ENCODE measurements around the gene SMIM41. TPM values are rescaled to one million over a fixed set of nuclear protein-coding genes. Genes with fewer than 3 reads are reported as not detected.

The SMIM41 gene
- total RNA-seq (ENCODE audit: insufficient read depth, low replicate concordance) = not detected

DNA sequence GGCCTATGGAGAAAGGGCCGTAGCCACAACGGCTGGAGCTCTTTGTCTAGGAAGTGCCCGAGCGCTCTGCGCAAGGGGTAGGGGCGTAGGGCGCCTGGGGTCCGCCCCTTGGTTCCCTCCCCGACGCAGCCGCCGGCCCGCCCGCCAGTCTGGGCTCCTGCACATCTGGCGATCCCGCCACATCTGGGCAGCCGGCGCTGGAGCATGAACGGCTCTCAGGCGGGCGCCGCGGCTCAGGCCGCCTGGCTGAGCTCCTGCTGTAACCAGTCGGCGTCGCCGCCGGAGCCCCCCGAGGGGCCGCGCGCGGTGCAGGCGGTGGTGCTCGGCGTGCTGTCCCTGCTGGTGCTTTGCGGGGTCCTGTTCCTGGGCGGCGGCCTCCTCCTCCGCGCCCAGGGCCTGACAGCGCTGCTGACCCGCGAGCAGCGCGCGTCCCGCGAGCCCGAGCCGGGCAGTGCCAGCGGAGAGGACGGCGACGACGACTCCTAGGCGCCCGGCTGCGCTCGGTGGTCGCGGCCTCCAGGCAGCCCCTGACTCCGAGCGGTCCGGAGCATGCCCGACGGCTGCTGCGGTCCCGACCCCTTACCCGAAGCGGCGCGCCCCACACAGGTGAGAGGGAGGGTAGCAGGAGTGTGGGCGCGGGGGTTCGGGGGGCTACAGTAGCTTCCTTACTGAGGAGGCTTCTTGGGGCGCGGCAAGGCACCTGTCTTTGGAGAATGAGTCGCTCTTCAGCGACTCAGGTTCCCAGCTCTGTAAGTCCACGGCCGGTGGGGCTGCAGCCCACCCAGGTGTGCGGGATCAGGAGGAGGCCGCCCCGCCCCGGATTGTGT lies at the start of gene SMIM41:
SMIM41 (plus strand) TSS at position 129 of the 827 bp plus-strand sequence; CDS start at position 205, 76 bp downstream.
- DNase-seq (ENCODE audit: low spot score) = no peak

DNA sequence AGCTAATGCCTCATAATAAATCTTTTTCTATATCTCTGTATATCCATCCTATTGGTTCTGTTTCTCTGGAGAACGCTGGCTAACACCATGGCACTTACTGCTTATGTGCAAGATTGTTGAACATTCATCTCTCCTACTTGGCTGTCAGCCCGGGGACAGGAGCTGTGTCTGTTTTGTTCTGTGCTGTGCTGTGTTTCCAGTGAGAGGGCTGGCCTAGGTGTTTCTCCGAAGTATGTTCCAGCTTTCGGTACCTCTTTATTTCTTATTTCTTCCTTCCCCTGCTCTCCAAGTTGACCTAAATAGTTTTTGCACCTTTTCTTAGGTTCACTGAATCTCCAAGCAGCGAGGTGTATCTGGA lies 47.1 kb upstream of the SMIM41 start:
- DNase-seq (ENCODE audit: low spot score) = peak; percentile 93

DNA sequence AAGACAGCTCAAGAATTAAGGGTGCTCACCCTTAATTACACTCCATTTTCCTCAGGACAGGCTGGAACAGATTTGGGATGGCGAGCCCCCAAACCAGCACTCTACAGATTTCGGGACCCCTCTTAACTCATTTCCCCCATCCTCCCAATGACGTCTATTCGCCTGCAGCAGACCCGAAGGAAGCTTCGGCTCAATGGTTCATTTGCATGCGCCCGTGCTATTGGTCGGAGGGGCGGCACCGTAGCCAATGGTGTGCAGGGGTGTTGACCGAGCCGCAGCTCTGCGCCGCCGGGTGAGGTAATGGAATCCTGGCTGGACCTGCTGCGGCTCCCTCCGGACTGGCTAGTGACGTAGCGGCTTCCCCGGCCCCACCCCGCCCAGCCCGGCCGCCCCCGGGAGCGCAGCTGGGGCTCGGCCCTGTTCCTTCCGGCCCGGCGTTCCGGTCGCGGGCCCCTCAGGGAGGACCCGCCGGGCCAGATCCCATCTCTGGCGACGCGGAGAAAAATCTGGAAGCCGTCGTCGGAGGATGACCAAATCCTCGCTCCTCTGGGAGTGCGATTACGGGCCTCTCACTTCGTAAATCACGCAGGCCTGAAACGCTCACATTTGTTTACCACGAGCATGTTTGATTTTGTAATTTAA lies 46.6 kb upstream of the SMIM41 start:
- peak; percentile 98 for DNase-seq (ENCODE audit: low spot score)

DNA sequence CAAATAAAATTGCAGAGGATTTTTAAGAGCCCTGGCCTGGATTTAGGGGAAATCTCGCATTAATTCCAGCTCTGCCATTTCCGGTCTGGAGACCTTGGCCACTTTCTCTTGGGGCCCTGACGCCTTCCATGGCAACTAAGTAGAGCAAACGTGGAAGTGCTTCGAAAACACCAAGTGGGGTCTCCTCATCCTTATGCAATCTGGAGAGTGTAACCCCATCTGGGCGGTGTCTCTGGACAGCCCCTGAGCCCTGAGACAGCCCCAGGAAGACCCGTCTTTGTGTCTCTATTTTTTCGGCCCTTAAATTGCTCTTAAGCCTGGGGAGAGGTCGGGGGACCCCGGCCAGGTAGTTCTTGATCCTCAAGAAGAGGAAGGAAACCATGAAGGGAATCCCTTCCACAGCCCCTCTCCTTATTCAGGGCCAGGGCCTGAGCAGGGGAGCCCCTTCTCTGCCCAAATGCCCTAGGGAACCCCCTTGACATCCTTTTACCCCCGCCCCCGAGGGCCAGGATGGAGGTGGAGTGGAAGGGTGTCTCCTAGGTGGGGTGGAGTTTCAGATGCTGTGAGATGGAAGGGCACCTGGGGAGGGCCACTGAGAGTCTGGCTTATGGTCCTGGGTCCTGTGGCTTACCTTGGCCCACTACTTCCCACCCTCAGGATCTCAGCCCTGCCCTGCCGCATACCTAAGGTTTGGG lies 45.9 kb upstream of the SMIM41 start:
- no peak for DNase-seq (ENCODE audit: low spot score)

DNA sequence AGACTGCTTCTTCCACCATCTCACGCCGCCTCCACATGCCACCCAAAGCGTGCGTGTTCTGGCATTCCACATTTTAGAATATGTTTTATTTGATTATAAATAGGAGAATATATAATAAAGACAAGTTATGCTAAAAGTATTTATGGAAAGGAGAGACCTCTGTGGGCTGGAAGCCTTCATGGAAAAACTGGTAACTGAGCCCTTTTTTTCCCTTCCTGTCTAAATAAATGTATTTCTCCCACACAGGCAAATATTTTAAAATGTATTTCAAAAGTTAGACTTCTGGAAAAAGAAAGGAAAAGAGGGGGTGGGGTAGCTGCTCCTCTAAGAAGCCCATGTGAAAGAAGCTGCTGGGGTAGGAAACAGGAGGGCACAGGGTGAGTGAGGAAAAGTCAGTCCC lies 44.3 kb upstream of the SMIM41 start:
- DNase-seq (ENCODE audit: low spot score) = no peak

DNA sequence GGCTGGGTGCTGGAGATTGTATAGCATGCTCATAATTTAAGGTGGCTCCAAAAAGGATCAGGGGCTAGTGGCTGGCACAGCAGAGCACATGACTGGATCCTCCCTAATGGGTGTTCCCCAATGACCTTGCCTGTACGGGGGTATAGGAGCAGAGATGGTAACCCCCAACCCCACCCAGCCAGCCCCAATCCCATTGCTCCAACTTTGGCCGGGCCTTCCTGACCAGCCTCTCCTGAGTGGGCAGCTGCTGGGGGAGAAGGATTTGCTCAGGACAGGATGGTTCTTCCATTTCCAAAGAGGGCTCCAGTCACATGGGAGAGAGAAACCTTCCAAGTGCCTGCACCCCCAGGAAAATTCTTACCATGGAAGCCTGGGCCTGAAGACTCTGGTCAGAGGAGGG lies 43.6 kb upstream of the SMIM41 start:
- no peak for DNase-seq (ENCODE audit: low spot score)

DNA sequence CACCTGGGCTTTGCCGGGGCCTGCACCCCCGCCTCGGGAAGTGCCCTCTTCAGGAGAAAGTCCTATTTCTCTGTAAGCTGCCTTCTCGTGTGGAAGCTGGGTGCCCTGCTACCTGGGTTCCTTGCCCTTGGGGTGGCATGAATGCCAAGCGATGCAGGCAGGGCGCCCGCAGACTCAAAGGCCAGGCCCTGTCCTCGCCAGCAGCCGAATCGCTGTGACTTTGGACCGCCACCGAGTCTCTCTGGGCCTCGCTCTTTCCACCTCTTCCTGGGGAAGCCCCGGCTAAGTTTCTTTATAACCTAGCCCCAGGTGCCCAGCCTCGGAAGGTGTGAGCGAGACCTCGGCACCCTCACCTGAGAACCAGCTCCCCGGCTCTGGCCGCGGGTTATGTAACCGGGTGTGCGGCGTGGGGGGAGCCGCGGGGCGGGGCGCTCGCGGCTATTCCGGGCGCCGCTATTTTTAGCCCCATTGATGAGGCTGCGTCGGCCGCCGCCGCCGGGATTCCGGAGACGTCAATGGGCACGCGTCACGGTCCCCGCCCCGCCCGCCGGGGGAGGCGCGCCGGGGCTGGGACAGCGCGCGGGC lies 42.8 kb upstream of the SMIM41 start:
- peak; percentile 71 for DNase-seq (ENCODE audit: low spot score)

DNA sequence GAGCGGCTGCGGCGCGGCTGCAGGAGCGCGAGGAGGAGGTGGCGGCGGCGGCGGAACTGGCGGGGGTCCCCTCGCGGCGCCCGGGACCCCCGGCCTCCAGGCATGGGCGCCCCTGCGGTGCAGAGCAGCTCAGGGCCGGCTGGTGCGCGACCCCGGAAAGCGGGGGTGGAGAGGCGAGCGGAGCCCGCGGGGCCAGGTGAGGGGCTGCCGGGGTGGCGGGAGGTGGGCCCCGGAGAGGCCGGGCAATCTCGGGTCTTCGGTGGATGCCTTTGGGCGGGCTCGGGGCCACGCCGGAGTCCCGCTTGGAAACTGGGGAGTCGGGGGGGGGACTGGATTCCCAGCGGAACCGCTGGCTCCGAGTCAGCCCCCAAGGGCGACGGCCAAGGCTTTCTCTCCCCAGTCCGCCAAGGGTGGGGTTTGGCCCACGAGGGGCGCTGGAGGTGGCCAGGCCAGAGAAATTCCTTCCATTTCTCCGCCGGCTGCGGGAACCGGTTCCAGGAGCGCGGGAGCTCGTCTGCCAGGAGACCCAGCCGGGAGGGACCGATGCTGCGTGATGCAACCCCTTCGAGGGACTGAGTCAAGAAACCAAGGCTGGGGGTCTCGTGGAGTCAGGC lies 42.1 kb upstream of the SMIM41 start:
- peak; percentile 36 for DNase-seq (ENCODE audit: low spot score)

DNA sequence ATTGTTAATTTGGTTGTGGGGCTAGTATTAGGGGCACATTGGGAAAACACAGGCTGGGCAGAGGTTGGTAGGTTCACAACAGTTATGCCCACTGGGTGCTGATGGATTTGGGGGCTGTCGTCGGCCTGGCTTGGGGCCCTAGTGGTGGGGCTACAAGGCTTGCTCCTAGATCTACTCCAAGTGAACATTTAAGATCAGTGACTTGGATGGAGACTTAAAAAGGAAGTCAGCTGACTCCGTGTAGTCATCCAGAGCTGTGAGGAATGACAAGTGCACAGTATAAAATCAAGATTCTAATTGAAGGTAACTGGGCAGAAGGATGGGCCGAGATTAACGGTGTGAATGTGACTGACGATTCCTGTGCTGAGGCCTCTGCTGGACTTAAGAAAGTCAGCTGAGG lies 41.1 kb upstream of the SMIM41 start:
- DNase-seq (ENCODE audit: low spot score) = no peak

DNA sequence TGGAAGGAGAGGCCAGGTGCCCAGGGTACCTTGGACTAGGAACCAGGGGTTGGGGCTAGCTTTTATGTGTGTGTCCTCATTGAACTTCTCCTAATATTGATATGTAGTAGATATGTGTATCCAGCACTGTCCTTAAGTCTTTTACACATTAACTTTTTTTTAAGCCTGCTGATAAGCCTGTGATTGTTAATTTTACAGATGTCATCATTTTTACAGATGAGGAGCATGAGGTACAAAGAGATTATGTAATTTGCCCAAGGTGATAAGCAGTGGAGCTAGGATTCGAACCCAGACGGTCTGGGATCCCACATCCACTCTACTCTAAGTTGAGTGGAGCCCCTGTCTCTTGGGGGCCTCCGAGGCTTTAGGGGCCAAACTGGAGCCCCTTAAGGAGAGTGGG lies 38.5 kb upstream of the SMIM41 start:
- no peak for DNase-seq (ENCODE audit: low spot score)

DNA sequence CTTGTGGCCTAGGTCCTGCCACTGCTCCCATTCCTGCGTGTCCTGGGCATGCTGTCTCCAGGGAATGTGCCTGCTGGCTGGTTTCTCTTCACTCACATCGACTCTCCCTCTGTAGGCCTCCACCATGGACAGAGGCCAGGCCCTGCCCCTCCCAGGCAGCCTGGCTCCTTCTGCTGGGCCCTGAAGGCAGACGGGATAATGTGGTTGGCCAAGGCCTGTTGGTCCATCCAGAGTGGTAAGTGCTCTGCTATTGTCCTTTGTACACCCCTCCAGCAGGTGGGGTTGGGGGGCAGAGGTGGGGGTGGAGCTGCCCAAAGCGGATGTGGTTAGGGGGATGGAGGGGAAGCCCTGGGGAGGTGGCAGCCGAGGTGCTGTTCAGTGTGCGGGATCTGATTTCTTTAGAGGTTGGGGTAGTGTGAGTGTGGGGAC lies 37.8 kb upstream of the SMIM41 start:
- peak; percentile 82 for DNase-seq (ENCODE audit: low spot score)

DNA sequence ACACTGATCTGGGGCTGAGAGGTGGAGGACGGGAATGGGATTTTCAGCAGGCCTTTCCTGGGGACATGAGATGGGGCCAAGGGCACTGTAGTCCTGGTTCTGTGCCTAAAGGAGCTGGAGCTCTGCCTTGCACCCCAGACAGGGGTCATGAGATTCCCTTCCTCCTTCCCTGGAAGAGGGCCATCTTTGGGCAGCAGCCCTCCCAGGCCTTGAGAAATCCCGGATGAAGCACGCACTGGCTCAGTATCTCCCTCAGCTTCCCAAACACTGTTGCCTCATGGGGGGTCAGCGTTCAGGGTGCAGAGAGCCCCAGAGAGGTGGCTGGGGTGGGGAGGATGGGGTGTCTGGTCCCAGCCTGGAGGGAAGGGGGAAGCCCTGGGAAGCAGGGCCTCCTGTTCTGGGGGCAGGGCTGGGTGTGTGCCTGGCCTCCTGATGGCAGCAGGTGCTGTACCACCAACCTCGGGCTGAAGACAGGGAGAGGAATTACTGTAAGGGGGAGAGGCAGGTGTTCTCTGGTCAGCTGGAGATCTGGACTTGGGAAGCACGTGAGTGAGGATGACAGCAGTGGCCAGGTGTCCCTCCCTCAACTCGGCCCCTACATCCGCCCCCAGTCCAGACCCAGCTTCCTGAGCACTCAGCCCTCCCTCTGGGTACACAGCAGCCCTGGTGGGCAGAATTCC lies 36.7 kb upstream of the SMIM41 start:
- no peak for DNase-seq (ENCODE audit: low spot score)

DNA sequence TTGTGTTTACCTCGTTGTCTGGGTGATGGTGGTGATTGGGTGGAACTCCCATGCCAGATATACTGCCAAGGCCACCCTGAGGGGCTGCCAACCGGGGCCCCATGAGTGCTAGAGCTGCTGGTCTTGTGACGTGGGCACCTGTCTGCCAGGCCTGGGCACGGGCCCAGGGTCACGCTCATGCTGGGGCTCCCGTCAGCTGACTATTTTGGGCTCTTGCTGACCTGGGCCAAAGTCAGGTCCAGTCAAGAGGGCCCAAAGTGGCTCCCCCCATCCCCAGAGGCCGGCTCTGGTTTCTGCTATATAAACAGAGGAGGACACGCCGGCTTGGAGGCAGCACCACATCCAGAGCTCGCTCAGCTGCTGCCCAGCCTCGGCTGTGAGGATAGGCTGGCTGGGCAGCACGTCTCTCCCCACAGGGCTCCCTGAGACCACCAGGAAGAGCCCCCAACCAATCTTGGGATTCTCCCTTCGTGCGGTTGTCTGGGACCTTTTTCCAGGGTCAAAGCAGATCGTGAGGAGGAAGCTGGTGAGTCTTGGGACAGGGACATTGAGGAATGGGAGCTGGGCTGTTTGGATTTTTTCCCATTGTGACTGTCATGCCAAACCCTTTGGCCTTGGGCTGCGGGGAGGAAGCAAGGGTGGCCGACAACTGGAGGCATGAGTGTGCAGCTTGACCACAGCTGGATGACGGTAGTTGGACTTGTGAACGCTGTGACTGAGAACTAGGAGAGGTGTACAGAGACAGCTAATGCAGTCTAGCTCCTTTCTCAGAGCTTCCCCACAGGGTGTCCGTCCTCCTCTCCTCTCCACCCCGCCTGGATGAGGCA lies 35.9 kb upstream of the SMIM41 start:
- DNase-seq (ENCODE audit: low spot score) = no peak

DNA sequence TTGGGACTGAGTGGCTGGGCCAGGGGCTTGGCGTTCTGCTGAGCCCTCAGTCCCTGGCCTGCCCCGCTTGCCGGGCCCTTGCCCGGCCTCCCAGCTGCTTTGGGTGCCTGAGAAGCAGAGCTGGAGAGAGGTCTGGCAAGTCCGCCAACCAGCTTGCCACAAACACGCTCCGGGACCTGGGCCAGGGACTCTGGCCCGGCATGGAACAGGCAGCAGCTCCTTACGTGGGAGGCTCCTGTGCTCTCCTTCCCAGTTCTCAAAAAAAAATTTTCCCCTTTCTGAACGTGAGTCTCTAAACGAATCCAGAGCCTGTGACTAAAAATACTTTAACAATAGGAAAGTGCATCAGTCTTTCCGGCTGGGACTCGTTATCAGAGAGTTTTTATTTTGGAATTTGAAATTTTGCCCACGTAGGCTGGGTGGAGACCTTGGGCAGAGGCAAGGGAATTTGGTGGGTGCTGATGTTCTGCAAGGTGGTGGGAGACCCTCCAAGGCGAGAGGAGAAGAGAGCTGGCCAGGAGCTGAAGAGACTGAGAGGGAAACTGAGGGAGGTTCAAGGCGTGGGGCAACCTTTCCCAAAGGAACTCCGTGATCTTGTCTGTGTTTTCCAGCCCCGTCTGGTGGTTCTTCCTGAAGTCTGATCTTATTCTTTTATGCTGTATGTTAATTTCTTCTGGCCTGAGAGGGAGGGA lies 35.1 kb upstream of the SMIM41 start:
- DNase-seq (ENCODE audit: low spot score) = no peak

DNA sequence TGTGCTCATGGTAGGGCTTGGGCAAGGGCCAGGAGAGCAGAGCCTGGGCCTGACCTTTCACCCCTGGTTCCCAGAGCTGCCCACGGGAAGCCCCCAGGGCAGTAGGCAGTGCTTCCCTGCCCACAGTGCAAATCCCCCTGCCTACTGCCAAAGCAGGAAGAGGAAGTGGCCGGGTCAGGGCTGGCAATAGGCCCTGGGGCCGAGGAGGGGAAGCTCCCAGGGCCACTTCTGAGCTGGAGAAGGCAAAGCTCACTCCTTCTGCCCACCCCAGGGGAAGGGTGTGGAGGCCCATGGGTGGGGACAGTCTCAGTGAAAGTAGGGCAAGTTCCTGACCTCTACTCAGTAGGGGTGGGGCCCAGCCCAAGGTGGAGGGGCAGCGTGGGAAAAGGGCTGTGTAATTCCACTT lies 33.7 kb upstream of the SMIM41 start:
- peak; percentile 46 for DNase-seq (ENCODE audit: low spot score)

DNA sequence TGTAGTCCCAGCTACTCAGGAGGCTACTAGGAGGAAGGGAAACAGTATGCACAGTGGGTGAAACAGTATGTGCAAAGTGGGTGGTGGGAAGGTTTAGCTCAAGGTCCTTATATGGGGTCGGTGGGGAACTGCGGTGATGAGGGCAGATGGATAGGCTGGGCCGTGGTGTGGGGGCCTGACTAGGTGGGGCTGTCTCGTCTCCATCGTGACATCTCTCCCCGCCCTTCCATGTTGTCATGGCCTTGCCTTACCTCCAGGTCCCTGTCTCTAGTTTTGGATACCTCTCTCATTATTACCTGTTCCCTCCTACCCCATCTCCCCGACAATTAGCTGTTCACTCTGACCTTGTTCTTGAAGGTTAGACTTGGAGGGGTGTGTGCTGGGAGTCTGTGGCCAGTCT lies 32.6 kb upstream of the SMIM41 start:
- no peak for DNase-seq (ENCODE audit: low spot score)

DNA sequence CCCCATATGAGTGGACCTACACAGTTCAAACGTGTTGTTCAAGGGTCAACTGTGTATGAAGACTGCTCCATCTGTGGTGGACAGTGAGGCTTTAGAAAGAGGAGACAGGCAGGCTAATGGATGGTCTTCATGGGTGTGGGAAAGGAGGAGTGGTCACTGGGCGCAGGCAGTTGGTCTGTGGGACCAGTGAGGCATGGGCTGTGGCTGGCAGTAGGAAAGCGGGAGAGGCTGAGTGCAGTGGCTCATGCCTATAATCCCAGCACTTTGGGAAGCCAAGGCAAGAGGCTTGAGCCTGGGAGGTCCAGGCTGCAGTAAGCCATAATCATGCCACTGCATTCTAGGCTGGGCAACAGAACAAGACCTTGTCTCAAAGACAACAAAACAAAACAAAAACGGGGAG lies 30.2 kb upstream of the SMIM41 start:
- DNase-seq (ENCODE audit: low spot score) = no peak

DNA sequence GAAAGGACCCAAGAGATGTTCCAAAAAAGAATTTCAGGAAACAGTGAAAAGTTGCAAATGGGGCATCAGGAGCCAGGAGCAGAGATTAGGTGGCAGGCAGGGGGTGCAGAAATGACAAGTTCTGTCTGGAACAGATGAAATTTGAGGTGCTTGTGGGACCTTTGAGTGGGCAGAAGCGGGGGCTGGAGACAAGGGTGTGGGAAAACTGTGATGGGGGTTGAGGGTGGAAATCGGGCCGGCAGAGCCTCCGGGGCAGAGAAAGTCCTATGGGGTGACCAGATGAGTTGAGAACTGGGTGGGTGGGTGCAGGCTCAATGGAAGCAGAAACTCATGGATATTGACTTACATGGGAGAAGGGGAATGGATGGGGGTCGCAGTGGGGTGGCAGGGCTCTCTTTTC lies 29.8 kb upstream of the SMIM41 start:
- DNase-seq (ENCODE audit: low spot score) = no peak

DNA sequence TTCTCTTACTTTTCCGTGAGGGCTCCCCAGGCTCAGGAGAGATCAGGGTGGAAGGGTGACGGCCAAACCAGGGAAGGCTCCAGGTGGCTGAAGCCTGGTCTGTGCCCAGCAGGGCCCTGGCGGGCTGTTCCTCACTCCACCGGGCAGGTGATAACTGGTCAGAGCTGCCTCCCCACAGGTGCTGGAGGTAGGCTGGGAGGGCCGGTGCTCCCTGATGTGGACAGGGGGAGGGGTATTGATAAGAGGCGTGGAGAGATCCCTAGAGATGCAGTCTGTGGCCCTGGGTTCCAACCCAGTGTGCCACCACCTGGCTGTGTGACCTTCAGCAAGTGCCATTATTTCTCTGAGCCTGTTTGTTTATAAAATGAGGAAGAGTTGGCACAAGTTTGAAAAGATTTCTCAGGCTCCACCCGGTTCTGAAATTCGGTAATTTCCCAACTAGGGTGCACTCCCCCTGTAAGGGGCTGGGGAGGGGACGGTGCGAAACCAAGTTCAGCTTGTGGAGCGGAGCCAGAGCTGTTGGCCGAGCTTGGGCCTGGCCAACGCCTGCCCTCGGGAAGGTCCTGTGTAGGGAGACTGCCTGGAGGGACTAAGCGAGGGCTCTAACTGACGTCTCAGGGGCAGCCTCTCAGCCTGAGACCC lies 29.3 kb upstream of the SMIM41 start:
- DNase-seq (ENCODE audit: low spot score) = no peak

Measured in umbilical cord (tissue), 2 donors.